ENCODE data around the gene POLR2E.

- TF ChIP-seq CTCF (IDR thresholded peaks at IDR 0.05) = peak in 2 of 6 experiments; percentile 14
- TF ChIP-seq POLR2A (IDR thresholded peaks at IDR 0.05) = no peak
Observed at GRCh38 chr19:1069009-1069779, 26.0 kb downstream of the POLR2E start.
